Effector CD4-positive, alpha-beta T cell (primary cell): ENCODE data around the gene TBC1D1.

Source experiments
- DNase-seq: peaks from one replicate; pipeline ENCODE4 v3.0.0-alpha.2; 2020

Gene TBC1D1

GRCh38 chr4:38060829-38061431 lies 170.0 kb downstream of the TBC1D1 start:
- no peak for DNase-seq

- peak; percentile 42 for DNase-seq
Observed at GRCh38 chr4:38062088-38062775, 171.3 kb downstream of the TBC1D1 start.

GRCh38 chr4:38062776-38063097 lies 171.9 kb downstream of the TBC1D1 start:
- no peak for DNase-seq

GRCh38 chr4:38065176-38065575 lies 174.3 kb downstream of the TBC1D1 start:
- no peak for DNase-seq

- DNase-seq, result no peak
Observed at GRCh38 chr4:38065900-38066299, 175.0 kb downstream of the TBC1D1 start.

GRCh38 chr4:38067499-38067898 lies 176.6 kb downstream of the TBC1D1 start:
- DNase-seq, result no peak

GRCh38 chr4:38068107-38068506 lies 177.2 kb downstream of the TBC1D1 start:
- no peak for DNase-seq

- no peak for DNase-seq
Observed at GRCh38 chr4:38069271-38069760, 178.4 kb downstream of the TBC1D1 start.

- no peak for DNase-seq
Observed at GRCh38 chr4:38071801-38072431, 181.0 kb downstream of the TBC1D1 start.

GRCh38 chr4:38072578-38072977 lies 181.7 kb downstream of the TBC1D1 start:
- no peak for DNase-seq

GRCh38 chr4:38073596-38074234 lies 182.8 kb downstream of the TBC1D1 start:
- no peak for DNase-seq

- no peak for DNase-seq
Observed at GRCh38 chr4:38075370-38076152, 184.7 kb downstream of the TBC1D1 start.

- DNase-seq, result no peak
Observed at GRCh38 chr4:38076153-38076669, 185.3 kb downstream of the TBC1D1 start.

- DNase-seq, result no peak
Observed at GRCh38 chr4:38077791-38078489, 187.1 kb downstream of the TBC1D1 start.

- no peak for DNase-seq
Observed at GRCh38 chr4:38078590-38079421, 187.9 kb downstream of the TBC1D1 start.

GRCh38 chr4:38080061-38080974 lies 189.4 kb downstream of the TBC1D1 start:
- no peak for DNase-seq

- no peak for DNase-seq
Observed at GRCh38 chr4:38082021-38082420, 191.1 kb downstream of the TBC1D1 start.

GRCh38 chr4:38082424-38083385 lies 191.8 kb downstream of the TBC1D1 start:
- DNase-seq, result no peak
